ENCODE data around the gene ANKS1A.

ANKS1A gene

DNA sequence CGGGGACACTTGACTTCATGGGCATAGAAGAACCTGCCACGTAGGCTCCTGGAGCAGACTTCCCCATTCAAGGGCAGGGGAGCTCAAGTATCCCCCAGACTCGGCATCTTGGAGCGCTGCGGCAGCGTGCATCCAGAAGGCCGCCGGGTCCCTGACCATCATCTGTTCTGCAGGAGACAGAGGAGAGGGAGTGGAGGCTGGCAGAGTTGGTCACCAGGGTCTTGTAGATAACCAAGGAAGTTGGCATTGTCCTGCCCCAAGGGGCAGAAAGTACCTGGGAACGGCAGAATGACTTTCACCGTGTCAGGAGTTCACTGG is 169.3 kb downstream of the ANKS1A start (continued):
- TF ChIP-seq PRDM1 (tag by site-specific recombination; IDR thresholded peaks at IDR 0.05) = no peak
- no peak for TF ChIP-seq ZNF202 (tag by site-specific recombination; IDR thresholded peaks at IDR 0.05; ENCODE audit: borderline replicate concordance)
- TF ChIP-seq WT1 (tag by site-specific recombination; IDR thresholded peaks at IDR 0.05) = no peak
- TF ChIP-seq ZNF169 (tag by site-specific recombination; IDR thresholded peaks at IDR 0.05) = no peak

DNA sequence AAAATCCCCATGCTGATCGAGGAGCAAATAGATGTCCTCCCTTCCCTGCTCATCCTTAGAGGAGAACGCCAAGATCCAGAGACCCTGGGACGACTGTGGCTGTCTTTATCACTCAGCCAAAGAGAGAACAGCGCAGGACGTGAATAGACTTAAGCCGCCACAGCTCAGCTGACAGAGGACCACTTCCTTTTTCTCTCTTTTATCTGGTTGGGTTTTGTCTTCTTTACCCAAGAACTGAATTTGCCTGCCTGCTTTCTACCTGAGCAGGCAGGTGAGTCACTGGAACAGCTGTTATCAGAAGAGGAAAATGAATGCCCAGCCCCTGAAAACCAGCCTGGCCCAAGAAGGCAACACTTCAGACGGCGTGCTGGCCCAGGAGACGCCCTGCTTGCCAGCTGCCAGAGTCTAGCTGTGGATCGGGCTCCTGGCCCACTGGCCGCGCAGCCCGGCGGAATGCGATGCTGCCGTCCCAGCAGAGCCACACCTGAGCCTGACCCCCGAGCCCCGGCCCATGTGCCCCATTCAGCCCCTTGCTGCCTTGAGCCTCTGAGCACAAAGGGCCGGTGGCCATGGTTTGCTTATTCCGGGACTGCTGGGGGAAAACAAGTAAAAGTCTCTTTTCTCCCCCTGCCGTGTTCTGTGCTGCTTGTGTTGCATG is 169.9 kb downstream of the ANKS1A start:
- H3K9me3 ChIP-seq (ENCODE audit: control insufficient read depth, insufficient read depth, low read depth, low read length) = no peaks in the 10 kb centered on the region
- TF ChIP-seq ZNF600 (tag by site-specific recombination; IDR thresholded peaks at IDR 0.05) = no peak
- TF ChIP-seq, protein P1, sequence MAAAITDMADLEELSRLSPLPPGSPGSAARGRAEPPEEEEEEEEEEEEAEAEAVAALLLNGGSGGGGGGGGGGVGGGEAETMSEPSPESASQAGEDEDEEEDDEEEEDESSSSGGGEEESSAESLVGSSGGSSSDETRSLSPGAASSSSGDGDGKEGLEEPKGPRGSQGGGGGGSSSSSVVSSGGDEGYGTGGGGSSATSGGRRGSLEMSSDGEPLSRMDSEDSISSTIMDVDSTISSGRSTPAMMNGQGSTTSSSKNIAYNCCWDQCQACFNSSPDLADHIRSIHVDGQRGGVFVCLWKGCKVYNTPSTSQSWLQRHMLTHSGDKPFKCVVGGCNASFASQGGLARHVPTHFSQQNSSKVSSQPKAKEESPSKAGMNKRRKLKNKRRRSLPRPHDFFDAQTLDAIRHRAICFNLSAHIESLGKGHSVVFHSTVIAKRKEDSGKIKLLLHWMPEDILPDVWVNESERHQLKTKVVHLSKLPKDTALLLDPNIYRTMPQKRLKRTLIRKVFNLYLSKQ (tag by site-specific recombination; IDR thresholded peaks at IDR 0.05; ENCODE audit: borderline replicate concordance) = no peak
- ChIA-PET POLR2A (no interaction called here), CTCF (interaction anchor here (1.0 to 1.7 kb wide), 2 partner anchors 72 to 81 kb away, joined by 3 to 5 read pairs; no protein-coding TSS in a partner anchor)
- H3K36me3 ChIP-seq (ENCODE audit: control insufficient read depth in 2 of 2, insufficient read depth in 1 of 2, low read length in 2 of 2) = peaks cover 0 to 44% of the 10 kb centered on the region in 2 experiments; a peak in 1 of 3 replicates
- no peak overlapping the region for H3K4me3 ChIP-seq (ENCODE audit: low read depth, low read length)
- 0 out of 2 replicates have a peak overlapping the region, but pooled peaks have one; percentile 9 for H3K27ac ChIP-seq (ENCODE audit: extremely low read depth, low read depth, low read length)
- H3K4me1 ChIP-seq (ENCODE audit: control insufficient read depth, insufficient read depth, low read length) = no peaks in the 10 kb centered on the region

DNA sequence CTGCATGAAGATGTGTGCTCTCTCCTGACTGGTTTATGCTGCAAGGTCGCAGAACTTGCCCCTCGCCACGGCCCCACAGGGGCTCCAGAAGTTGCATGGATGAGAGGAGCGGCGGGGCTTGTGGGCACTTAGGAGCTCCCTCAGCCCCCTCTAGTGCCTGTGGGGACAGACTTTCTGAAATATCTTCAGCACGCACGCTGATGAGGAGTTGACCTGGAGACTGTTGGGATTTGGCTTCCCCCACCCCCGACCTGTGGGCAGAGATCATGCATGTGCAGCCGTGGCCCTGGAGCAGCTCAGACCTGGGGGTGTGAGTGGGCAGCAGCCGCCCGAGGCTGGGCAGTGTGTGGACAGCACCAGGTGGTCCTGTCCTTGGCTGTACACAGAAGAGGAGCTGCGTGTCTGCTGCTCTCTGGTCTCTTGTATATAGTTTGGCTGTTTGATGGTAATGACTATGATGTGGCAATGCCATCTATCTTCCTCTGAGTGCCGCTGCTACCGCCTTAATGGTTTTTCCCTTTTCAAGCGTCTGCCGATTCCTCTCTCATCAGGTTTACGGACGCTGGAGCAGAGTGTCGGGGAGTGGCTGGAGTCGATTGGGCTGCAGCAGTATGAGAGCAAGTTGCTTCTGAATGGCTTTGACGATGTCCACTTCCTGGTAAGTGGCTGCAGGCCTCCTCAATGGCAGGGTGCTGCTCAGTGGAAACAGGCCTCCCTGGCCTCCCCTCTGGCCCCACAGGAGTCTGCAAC is 170.7 kb downstream of the ANKS1A start:
- Histone ChIP-seq H3K27ac (ENCODE audit: extremely low read depth, low read depth, low read length) (no peak overlapping the region), H3K36me3 (ENCODE audit: control insufficient read depth in 2 of 2, insufficient read depth in 1 of 2, low read length in 2 of 2) (peaks cover 0 to 43% of the 10 kb centered on the region in 2 experiments; a peak in 1 of 3 replicates), H3K4me3 (ENCODE audit: low read depth, low read length) (no peak overlapping the region), H3K4me1 (ENCODE audit: control insufficient read depth, insufficient read depth, low read length) (no peaks in the 10 kb centered on the region), H3K9me3 (ENCODE audit: control insufficient read depth, insufficient read depth, low read depth, low read length) (no peaks in the 10 kb centered on the region)
- ChIA-PET POLR2A (no interaction called here), CTCF (no interaction called here)
- TF ChIP-seq ZNF10 (tag by site-specific recombination; IDR thresholded peaks at IDR 0.05) (no peak), PRDM1 (tag by site-specific recombination; IDR thresholded peaks at IDR 0.05) (no peak), ZFHX2 (tag by site-specific recombination; conservative IDR thresholded peaks at IDR 0.05) (peak; percentile 33; the same call in 1 of the 2 replicates), ZNF416 (tag by site-specific recombination; IDR thresholded peaks at IDR 0.05) (no peak), ZBTB8A (tag by site-specific recombination; IDR thresholded peaks at IDR 0.05) (no peak), ZNF76 (tag by site-specific recombination; IDR thresholded peaks at IDR 0.05; ENCODE audit: borderline replicate concordance, low read depth) (no peak), ZNF341 (tag by site-specific recombination; IDR thresholded peaks at IDR 0.05; ENCODE audit: low read depth) (no peak), EGR2 (tag by site-specific recombination; IDR thresholded peaks at IDR 0.05; ENCODE audit: low read depth) (peak; percentile 36; the same call in 1 of the 2 replicates)

DNA sequence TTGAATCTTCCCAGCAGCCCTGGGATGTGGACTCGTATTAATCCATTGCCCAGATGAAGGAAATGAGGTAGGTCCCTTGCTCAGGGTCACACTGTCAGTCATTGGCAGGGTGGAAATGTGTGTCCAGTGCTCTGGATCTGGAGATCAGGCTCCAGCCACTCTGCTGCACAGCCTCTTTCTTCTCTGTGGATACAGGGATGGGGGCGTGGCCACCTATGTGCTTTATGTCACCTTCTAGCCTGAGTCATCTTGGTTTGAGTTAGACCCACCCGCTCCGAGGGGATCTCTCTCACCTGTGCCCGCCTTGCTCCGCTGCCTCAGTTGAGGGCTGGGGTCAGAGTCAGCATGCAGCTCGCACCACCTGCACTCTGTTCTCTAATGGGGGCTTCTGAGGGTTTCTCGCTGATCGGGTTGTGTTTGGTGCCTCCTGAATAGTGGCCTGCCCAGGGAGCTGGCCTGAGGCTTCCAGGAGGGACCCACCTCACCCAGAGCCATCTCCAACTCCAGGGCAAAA is 172.1 kb downstream of the ANKS1A start:
- Histone ChIP-seq H3K27ac (ENCODE audit: extremely low read depth, low read depth, low read length) (no peak overlapping the region), H3K36me3 (ENCODE audit: control insufficient read depth in 2 of 2, insufficient read depth in 1 of 2, low read length in 2 of 2) (peaks cover 0 to 54% of the 10 kb centered on the region in 2 experiments; a peak in 1 of 3 replicates), H3K4me3 (ENCODE audit: low read depth, low read length) (no peak overlapping the region), H3K9me3 (ENCODE audit: control insufficient read depth, insufficient read depth, low read depth, low read length) (no peaks in the 10 kb centered on the region), H3K4me1 (ENCODE audit: control insufficient read depth, insufficient read depth, low read length) (no peaks in the 10 kb centered on the region)
- ChIA-PET CTCF (interaction anchor here (1.1 kb wide), 1 partner anchor 79 kb away, joined by 3 read pairs; no protein-coding TSS in a partner anchor), POLR2A (no interaction called here)
- TF ChIP-seq ZNF24 (tag by site-specific recombination; IDR thresholded peaks at IDR 0.05) = no peak
- TF ChIP-seq ZNF558 (tag by site-specific recombination; IDR thresholded peaks at IDR 0.05) = no peak

All from HEK293 (cell line).